C1 segment of cervical spinal cord (tissue), 14 donors: ENCODE measurements around the gene BDP1.
"Not testable (repeated sequence)": the region's sequence is repeated elsewhere in the genome, so short reads cannot be mapped to it uniquely, and the experiment has no call there.

Experiments
- DNase-seq, 14 donors: peaks; one replicate each; lab custom pipeline; 2025; lab: John Stamatoyannopoulos, UW

BDP1 gene

GRCh38 chr5:71455427-71456361 lies at the start of gene BDP1:
Gene BDP1 (plus strand): TSS chr5:71455651. CDS start chr5:71455878, 227 bp downstream.
- peak; percentile 73 to 96 (median 92) for DNase-seq

GRCh38 chr5:71410088-71410487 lies 45.4 kb upstream of the BDP1 start:
- DNase-seq, result not testable (repeated sequence)

- DNase-seq, result not testable (repeated sequence)
Measured at GRCh38 chr5:71415626-71416025, 39.8 kb upstream of the BDP1 start.

- DNase-seq, result not testable (repeated sequence)
Measured at GRCh38 chr5:71418026-71418425, 37.4 kb upstream of the BDP1 start.

GRCh38 chr5:71421278-71421677 lies 34.2 kb upstream of the BDP1 start:
- not testable (repeated sequence) for DNase-seq

GRCh38 chr5:71423896-71424295 lies 31.6 kb upstream of the BDP1 start:
- DNase-seq, result not testable (repeated sequence)

- not testable (repeated sequence) for DNase-seq
Measured at GRCh38 chr5:71426686-71427474, 28.6 kb upstream of the BDP1 start.

- not testable (repeated sequence) for DNase-seq
Measured at GRCh38 chr5:71432410-71432809, 23.0 kb upstream of the BDP1 start.

- not testable (repeated sequence) for DNase-seq
Measured at GRCh38 chr5:71434825-71435224, 20.6 kb upstream of the BDP1 start.

GRCh38 chr5:71441564-71441963 lies 13.9 kb upstream of the BDP1 start:
- not testable (repeated sequence) for DNase-seq

- DNase-seq, result not testable (repeated sequence)
Measured at GRCh38 chr5:71443891-71444290, 11.6 kb upstream of the BDP1 start.

- DNase-seq, result not testable (repeated sequence)
Measured at GRCh38 chr5:71445015-71445414, 10.4 kb upstream of the BDP1 start.

GRCh38 chr5:71445523-71446152 lies 9.8 kb upstream of the BDP1 start:
- DNase-seq, result not testable (repeated sequence)

- DNase-seq, result not testable (repeated sequence)
Measured at GRCh38 chr5:71446540-71447216, 8.8 kb upstream of the BDP1 start.

- DNase-seq, result peak in 9 of 14 donors; percentile 1 to 27 (median 18)
Measured at GRCh38 chr5:71447218-71447808, 8.1 kb upstream of the BDP1 start.

GRCh38 chr5:71452876-71453275 lies 2.6 kb upstream of the BDP1 start:
- DNase-seq, result no peak

GRCh38 chr5:71454913-71455312 lies 538 bp upstream of the BDP1 start:
- no peak for DNase-seq

- DNase-seq, result no peak
Measured at GRCh38 chr5:71456362-71456743, 902 bp downstream of the BDP1 start.

- no peak for DNase-seq
Measured at GRCh38 chr5:71457106-71457505, 1.7 kb downstream of the BDP1 start.

GRCh38 chr5:71460693-71461092 lies 5.2 kb downstream of the BDP1 start:
- no peak for DNase-seq

GRCh38 chr5:71461360-71461759 lies 5.9 kb downstream of the BDP1 start:
- no peak for DNase-seq
